DOHH2 (cell line): Measurements from ENCODE around the gene MAPK4.

ENCODE experiments used
- H3F3A ChIP-seq: fragments of 200-600 bp; sonication (generic), shearing (Covaris generic); 2 replicates; pipeline ENCODE4 v1.6.0; 2016; ENCODE audit warnings: antibody characterized with exemption, mild to moderate bottlenecking; ENCODE audit not compliant: control insufficient read depth, insufficient read depth
- H3K27ac ChIP-seq: fragments of 200-600 bp; sonication (generic); 2 replicates; pipeline ENCODE4 v1.5.1; 2014; ENCODE audit warnings: low read depth, mild to moderate bottlenecking, low read length, moderate library complexity
- H3K27me3 ChIP-seq: fragments of 200-600 bp; sonication (generic); 2 replicates; pipeline ENCODE4 v1.6.1; 2014; ENCODE audit warnings: mild to moderate bottlenecking, low read length, mixed read lengths; ENCODE audit not compliant: control insufficient read depth
- H3K36me3 ChIP-seq: fragments of 200-600 bp; sonication (generic); 2 replicates; pipeline ENCODE4 v1.6.1; 2014; ENCODE audit warnings: mild to moderate bottlenecking, low read length, moderate library complexity, mixed read lengths; ENCODE audit not compliant: control insufficient read depth
- H3K4me1 ChIP-seq: fragments of 200-600 bp; sonication (generic); 2 replicates; pipeline ENCODE4 v1.6.1; 2014; ENCODE audit warnings: mild to moderate bottlenecking, low read length, mixed read lengths; ENCODE audit not compliant: control insufficient read depth
- H3K4me2 ChIP-seq: fragments of 200-600 bp; sonication (generic); 2 replicates; pipeline ENCODE4 v1.6.0; 2014; ENCODE audit warnings: mild to moderate bottlenecking, low read length, moderate library complexity
- H3K4me3 ChIP-seq: fragments of 200-600 bp; sonication (generic); 2 replicates; pipeline ENCODE4 v1.5.1; 2014; ENCODE audit warnings: mild to moderate bottlenecking, low read length, mixed read lengths
- H3K79me2 ChIP-seq: fragments of 200-600 bp; sonication (generic); 2 replicates; pipeline ENCODE4 v1.6.1; 2014; ENCODE audit warnings: mild to moderate bottlenecking, low read length, mixed read lengths; ENCODE audit not compliant: control insufficient read depth
- H3K9me2 ChIP-seq: fragments of 200-600 bp; sonication (generic); replicated peaks from 2 replicates; pipeline ENCODE4 v1.6.1; 2014; ENCODE audit warnings: mild to moderate bottlenecking, low read length, mixed read lengths; ENCODE audit not compliant: control insufficient read depth
- H3K9me3 ChIP-seq: fragments of 200-600 bp; sonication (generic); 2 replicates; pipeline ENCODE4 v1.6.1; 2014; ENCODE audit warnings: antibody characterized with exemption, low read length, mixed read lengths; ENCODE audit not compliant: control insufficient read depth, insufficient read depth
- H4K20me1 ChIP-seq: fragments of 200-600 bp; sonication (generic); 2 replicates; pipeline ENCODE4 v1.6.0; 2014; ENCODE audit warnings: low read depth, mild to moderate bottlenecking, antibody characterized with exemption, low read length, moderate library complexity; ENCODE audit not compliant: control insufficient read depth, insufficient read depth
- CTCF ChIP-seq: fragments of 200-600 bp; sonication (generic); IDR thresholded peaks from one replicate; pipeline ENCODE4 v1.5.1; 2014; ENCODE audit warnings: antibody characterized with exemption, mild to moderate bottlenecking, low read depth, low read length; ENCODE audit not compliant: poor library complexity, severe bottlenecking
- EZH2phosphoT487 ChIP-seq: fragments of 200-600 bp; sonication (generic); IDR thresholded peaks from 2 replicates; pipeline ENCODE4 v1.6.1; 2017; ENCODE audit warnings: borderline replicate concordance, mild to moderate bottlenecking, antibody characterized with exemption, low read length, moderate library complexity, mixed read lengths

Gene MAPK4

DNA sequence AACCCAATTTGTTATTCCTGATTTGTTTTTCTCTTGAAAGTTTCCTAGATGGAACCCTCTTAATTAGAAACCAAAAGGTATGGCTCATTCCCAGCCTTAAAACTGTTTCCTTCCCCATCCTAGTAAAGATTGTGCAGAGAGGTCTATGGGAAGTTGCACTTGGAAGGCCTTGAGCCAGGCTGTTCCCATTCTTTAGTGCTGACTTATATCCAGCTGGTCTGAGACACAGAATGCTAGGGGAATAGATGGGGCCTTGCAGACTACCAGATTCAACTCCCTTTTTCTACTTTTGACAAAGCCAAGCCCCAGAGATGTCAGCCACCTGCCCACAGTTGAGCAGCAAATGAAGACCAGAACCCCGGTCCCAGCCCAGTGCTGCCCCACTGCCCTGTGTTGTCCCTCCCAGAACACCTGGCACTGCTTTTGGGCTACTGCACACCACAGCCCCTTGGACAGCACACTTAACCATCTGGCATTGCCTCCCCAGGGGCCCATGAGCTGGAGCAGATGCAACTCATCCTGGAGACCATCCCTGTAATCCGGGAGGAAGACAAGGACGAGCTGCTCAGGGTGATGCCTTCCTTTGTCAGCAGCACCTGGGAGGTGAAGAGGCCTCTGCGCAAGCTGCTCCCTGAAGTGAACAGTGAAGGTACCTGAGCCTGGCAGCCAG lies 161.7 kb downstream of the MAPK4 start:
- Histone ChIP-seq H3K27ac (no peak overlapping the region), H3F3A (no peaks in the 10 kb centered on the region)
- no peak for TF ChIP-seq EZH2phosphoT487
- TF ChIP-seq CTCF, result no peak

GRCh38 chr18:50722311-50722710 lies 162.4 kb downstream of the MAPK4 start:
- Histone ChIP-seq H3K27ac (no peak overlapping the region), H3K4me3 (no peak overlapping the region), H3K27me3 (peaks cover 3% of the 10 kb centered on the region; the same call in 1 of the 2 replicates), H3K4me1 (no peaks in the 10 kb centered on the region), H3K9me3 (no peaks in the 10 kb centered on the region), H3K79me2 (no peaks in the 10 kb centered on the region), H3K4me2 (no peak overlapping the region), H3K9me2 (no peaks in the 10 kb centered on the region), H3K36me3 (no peaks in the 10 kb centered on the region), H3F3A (no peaks in the 10 kb centered on the region), H4K20me1 (no peaks in the 10 kb centered on the region)
- TF ChIP-seq EZH2phosphoT487 (no peak), CTCF (no peak)

More for the DNA sequence above, 161.7 kb downstream of the MAPK4 start:
- H3K27me3 ChIP-seq, result no peaks in the 10 kb centered on the region
- H3K9me2 ChIP-seq, result no peaks in the 10 kb centered on the region
- H3K4me2 ChIP-seq, result no peak overlapping the region
- no peaks in the 10 kb centered on the region for H3K4me1 ChIP-seq
- no peaks in the 10 kb centered on the region for H4K20me1 ChIP-seq
- no peaks in the 10 kb centered on the region for H3K36me3 ChIP-seq
- no peak overlapping the region for H3K4me3 ChIP-seq
- H3K79me2 ChIP-seq, result no peaks in the 10 kb centered on the region
- no peaks in the 10 kb centered on the region for H3K9me3 ChIP-seq

- no peaks in the 10 kb centered on the region for H3K9me3 ChIP-seq
- no peak overlapping the region for H3K4me2 ChIP-seq
- H4K20me1 ChIP-seq, result no peaks in the 10 kb centered on the region
- no peaks in the 10 kb centered on the region for H3K4me1 ChIP-seq
- H3K27me3 ChIP-seq, result peaks cover 3% of the 10 kb centered on the region; the same call in 1 of the 2 replicates
- no peaks in the 10 kb centered on the region for H3F3A ChIP-seq
- TF ChIP-seq CTCF, result no peak
- TF ChIP-seq EZH2phosphoT487, result no peak
- H3K36me3 ChIP-seq, result no peaks in the 10 kb centered on the region
- no peaks in the 10 kb centered on the region for H3K79me2 ChIP-seq
- H3K4me3 ChIP-seq, result no peak overlapping the region
- H3K27ac ChIP-seq, result no peak overlapping the region
- no peaks in the 10 kb centered on the region for H3K9me2 ChIP-seq
Measured at GRCh38 chr18:50724751-50725151, 164.9 kb downstream of the MAPK4 start.
